NK-92 (cell line): Measurements from ENCODE around the gene STMND1.

ENCODE experiments used
- DNase-seq: peaks from one replicate; lab custom pipeline; 2025; ENCODE audit not compliant: unreplicated experiment; lab: John Stamatoyannopoulos, UW

The STMND1 gene

DNA sequence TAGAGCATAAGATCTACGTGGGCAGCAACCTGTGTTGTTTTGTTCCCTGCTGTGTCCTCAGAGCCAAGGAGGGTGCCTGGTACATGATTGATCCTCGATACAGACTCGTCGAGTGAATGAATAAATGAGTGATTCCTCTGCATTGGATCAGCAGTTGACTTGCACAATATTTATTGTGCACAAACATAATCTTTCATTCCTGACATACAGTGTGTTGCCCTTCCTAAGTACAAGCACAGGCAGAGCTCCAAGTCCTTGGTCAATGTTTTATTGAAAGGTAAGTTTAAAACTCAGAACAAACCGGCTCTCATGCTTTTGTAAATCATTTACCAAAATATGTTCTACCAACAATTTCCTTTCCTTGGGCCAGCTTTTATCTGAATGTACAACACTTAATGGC is 57.4 kb downstream of the STMND1 start:
- DNase-seq = no peak

GRCh38 chr6:17161076-17161475 is 59.2 kb downstream of the STMND1 start:
- no peak for DNase-seq

DNA sequence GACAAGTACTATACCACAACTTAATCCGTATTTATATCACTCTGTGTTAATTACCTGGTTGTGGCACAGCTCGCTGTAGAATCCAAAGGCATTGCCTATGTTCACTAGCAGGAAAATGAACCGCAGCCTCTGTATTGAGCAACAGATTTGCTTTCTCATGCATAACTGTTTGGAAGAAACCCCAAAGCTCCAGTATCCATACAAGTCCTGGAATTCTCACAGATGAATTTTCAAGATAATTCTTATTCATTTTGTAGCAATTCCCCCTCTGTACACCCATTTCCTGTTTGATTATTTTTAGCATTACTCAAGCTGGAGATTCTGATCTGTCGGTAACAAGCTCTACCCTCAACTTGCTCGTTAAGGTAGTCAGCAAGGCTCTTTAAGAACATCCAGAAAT is 63.5 kb downstream of the STMND1 start:
- no peak for DNase-seq

- DNase-seq = no peak
Measured at GRCh38 chr6:17167327-17167979, 65.6 kb downstream of the STMND1 start.

DNA sequence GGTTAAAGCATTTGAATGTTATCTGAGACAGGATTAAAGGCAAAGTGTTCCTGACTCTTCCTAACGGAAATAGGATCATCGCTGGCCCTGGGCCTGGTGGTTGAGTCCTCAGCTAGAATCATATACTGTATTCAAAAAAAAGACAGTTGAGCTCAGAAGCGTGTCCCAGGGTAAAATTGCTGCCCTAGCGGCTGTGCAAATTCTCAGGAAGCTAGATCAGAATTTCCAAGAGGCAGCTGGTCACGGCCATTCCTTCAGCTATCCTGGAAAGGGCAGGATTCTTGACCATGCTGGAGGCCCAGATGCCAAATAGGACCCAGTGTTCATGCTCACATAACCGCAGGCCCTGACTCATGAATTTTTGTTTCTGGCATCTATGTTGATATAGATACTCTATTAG is 67.4 kb downstream of the STMND1 start:
- no peak for DNase-seq

GRCh38 chr6:17169711-17170110 is 67.9 kb downstream of the STMND1 start:
- no peak for DNase-seq

DNA sequence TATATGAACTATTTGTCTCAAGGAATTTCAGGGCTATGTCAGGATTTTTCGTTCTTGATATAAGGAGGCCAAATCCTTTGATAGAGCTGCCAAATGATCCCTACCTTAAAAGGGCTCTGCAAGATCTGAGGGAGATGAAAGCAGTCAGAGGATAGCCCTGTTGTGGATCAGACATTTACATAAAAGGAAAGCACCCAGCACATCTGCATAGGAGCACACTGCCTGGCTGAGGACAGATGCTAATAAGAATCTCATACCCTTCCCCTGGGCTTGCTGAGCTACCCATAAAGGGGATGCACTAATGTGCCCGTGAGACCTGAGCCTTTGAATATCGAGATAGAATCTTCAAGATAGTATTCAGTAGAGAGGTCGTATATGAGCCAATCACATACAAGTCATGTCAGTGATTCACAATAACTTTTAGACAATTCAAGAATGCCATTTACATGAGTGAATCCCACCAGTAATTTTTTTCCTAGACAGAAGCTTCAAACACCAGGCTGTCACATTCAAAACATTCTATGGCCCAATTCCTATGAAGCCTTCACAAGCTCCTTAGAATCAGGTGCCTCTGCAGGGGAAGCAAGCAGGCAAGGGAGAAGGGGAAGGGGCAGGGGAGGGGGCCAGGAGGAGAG is 71.1 kb downstream of the STMND1 start:
- no peak for DNase-seq

DNA sequence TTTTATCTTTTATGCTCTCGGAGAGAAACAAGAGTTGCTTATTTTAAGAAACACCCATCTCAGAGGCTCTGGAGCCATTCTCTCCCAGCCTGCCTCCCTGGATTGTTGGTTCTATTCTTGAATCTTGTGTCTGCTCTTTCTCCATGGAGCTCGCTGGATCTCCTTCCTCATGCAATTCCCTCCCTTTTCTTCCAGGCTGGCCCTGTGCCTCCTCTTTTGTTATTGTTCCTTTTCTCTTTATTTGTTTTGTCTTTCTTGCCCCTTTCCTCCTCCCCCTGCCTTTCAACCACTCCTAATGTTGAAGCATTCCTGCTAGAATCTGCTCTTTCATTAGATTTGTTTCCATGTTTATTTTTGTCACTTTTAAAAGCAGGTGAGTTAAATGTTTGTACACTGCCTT is 76.5 kb downstream of the STMND1 start:
- DNase-seq = no peak

DNA sequence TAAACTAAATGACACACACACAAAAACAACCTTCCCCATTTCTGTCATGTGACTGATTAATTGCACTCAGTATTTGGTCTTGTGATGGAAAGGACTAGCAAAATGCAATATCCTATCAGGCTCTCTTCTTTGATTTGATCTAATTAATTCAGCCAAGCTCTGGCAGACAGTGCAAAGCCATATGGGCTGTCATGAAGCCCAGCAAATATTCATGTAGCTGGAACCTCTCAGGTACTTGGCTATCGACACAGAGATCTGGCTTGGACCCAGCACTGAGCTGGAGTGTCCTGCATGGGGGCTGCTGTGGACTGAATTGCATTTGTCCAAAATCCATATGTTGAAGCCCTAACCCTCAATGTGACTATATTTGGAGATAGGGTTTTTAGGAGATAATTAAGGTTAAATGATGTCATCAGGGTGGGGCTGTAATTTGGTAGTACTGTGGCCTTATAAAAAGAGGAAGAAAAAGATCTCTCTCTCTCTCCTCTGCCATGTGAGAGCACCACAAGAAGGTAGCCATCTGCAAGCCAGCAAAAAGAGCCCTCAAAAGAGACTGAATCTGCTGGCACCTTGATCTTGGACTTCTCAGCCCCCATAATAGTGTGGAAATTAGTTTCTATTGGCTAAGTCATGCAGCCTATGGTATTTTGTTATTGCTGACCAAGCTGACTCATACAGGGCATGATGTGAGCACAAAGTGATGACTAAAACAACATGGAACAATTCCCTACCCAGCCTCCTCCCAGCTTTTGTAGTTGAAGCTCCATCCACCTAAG is 77.1 kb downstream of the STMND1 start:
- no peak for DNase-seq

DNA sequence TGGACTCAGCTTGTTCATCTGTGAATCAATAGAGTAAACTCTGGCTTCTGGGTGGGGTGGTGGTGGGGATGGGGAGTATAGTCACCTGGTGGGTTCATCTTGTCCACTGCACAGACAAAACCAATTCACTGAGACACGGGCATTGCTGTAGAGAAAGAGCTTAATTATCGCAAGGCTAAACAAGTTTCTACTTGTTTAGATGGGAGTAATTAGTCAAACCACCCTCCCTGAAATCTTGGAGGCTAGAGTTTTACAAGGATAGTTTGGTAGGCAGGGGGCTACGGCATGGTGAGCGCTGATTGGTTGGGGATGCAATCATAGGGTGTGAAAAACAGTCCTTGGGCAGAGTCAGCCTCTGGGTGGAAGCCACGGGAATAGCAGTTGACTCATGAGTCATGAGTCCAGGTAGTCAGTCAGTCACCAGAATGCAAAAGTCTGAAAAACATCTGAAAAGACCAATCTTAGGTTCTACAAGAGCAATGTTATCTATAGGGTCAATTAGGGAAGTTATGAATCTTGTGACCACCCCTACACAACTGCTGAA is 77.8 kb downstream of the STMND1 start:
- no peak for DNase-seq
